NCI-H774 (cell line): ENCODE data around the gene ROMO1.
"Not testable (repeated sequence)": the region's sequence is repeated elsewhere in the genome, so short reads cannot be mapped to it uniquely, and the experiment has no call there.

ENCODE experiments used
- DNase-seq: peaks from one replicate; lab custom pipeline; 2025; lab: John Stamatoyannopoulos, UW

The ROMO1 gene

GRCh38 chr20:35710884-35711587 is 11.8 kb downstream of the ROMO1 start:
- DNase-seq, result no peak

GRCh38 chr20:35711588-35712209 is 12.5 kb downstream of the ROMO1 start:
- no peak for DNase-seq

- DNase-seq, result not testable (repeated sequence)
These were observed 13.9 kb downstream of the ROMO1 start for GRCh38 chr20:35713120-35713519.

GRCh38 chr20:35714127-35714526 is 14.9 kb downstream of the ROMO1 start:
- DNase-seq, result no peak

- DNase-seq, result no peak
These were observed 16.4 kb downstream of the ROMO1 start for GRCh38 chr20:35715652-35716051.

- no peak for DNase-seq
These were observed 17.1 kb downstream of the ROMO1 start for GRCh38 chr20:35716330-35716729.

GRCh38 chr20:35718321-35718720 is 19.1 kb downstream of the ROMO1 start:
- not testable (repeated sequence) for DNase-seq

- DNase-seq, result no peak
These were observed 19.9 kb downstream of the ROMO1 start for GRCh38 chr20:35718972-35719635.

- DNase-seq, result no peak
These were observed 20.5 kb downstream of the ROMO1 start for GRCh38 chr20:35719717-35720116.

GRCh38 chr20:35720165-35721123 is 21.2 kb downstream of the ROMO1 start:
- no peak for DNase-seq

- DNase-seq, result no peak
These were observed 22.0 kb downstream of the ROMO1 start for GRCh38 chr20:35721219-35721618.

GRCh38 chr20:35721621-35722020 is 22.4 kb downstream of the ROMO1 start:
- DNase-seq, result no peak

GRCh38 chr20:35723275-35723639 is 24.1 kb downstream of the ROMO1 start:
- DNase-seq, result not testable (repeated sequence)

- DNase-seq, result not testable (repeated sequence)
These were observed 24.6 kb downstream of the ROMO1 start for GRCh38 chr20:35723652-35724320.

- DNase-seq, result no peak
These were observed 25.4 kb downstream of the ROMO1 start for GRCh38 chr20:35724321-35725230.

- no peak for DNase-seq
These were observed 27.9 kb downstream of the ROMO1 start for GRCh38 chr20:35726842-35727711.

GRCh38 chr20:35729283-35729807 is 30.1 kb downstream of the ROMO1 start:
- DNase-seq, result no peak

GRCh38 chr20:35729836-35730582 is 30.8 kb downstream of the ROMO1 start:
- DNase-seq, result no peak
